OCI-LY7 (cell line): Measurements from ENCODE around the gene NDUFB10. TPM values are rescaled to one million over a fixed set of nuclear protein-coding genes. Genes with fewer than 3 reads are reported as not detected.

Experiments
- BruUV-seq: library from RNA; stranded (reverse); fragments of 400-500 nt; replicated peaks from 2 replicates; lab custom pipeline; 2021; lab: Mats Ljungman, UMichigan
- CTCF ChIA-PET: fragments of 300-600 bp; sonication (Branson Sonifier 250); formaldehyde crosslinking; loops from one replicate; lab custom pipeline; 2022; ENCODE audit warnings: antibody characterized with exemption; ENCODE audit not compliant: unreplicated experiment; lab: Charles Lee
- POLR2A ChIA-PET: fragments of 300-600 bp; sonication (Branson Sonifier 250); formaldehyde crosslinking; loops from one replicate; lab custom pipeline; 2022; ENCODE audit warnings: antibody characterized with exemption; lab: Charles Lee
- DNase-seq: peaks from one replicate; pipeline ENCODE4 v3.0.0-alpha.2; 2015; ENCODE audit warnings: low spot score
- H2AFZ ChIP-seq: fragments of 200-600 bp; sonication (generic), shearing (Covaris generic); 2 replicates; pipeline ENCODE4 v1.6.1; 2014; ENCODE audit warnings: mild to moderate bottlenecking, antibody characterized with exemption, low read length, moderate library complexity
- H3K27ac ChIP-seq: fragments of 200-600 bp; sonication (generic); 2 replicates; pipeline ENCODE4 v1.5.1; 2014; ENCODE audit warnings: mixed run types, low read depth, mild to moderate bottlenecking, moderate library complexity, low read length, inconsistent platforms; ENCODE audit not compliant: poor library complexity, severe bottlenecking
- H3K36me3 ChIP-seq: fragments of 200-600 bp; sonication (generic); 2 replicates; pipeline ENCODE4 v1.6.1; 2014; ENCODE audit warnings: mild to moderate bottlenecking, antibody characterized with exemption, low read length, moderate library complexity, mixed read lengths; ENCODE audit not compliant: insufficient read depth
- H3K4me1 ChIP-seq: fragments of 200-600 bp; sonication (generic); 2 replicates; pipeline ENCODE4 v1.5.1; 2014; ENCODE audit warnings: mild to moderate bottlenecking, low read length; ENCODE audit not compliant: insufficient read depth, poor library complexity, severe bottlenecking
- H3K4me2 ChIP-seq: fragments of 200-600 bp; sonication (generic); 2 replicates; pipeline ENCODE4 v1.6.1; 2014; ENCODE audit warnings: mild to moderate bottlenecking, low read length
- H3K4me3 ChIP-seq: fragments of 200-600 bp; sonication (generic); 2 replicates; pipeline ENCODE4 v1.5.1; 2014; ENCODE audit warnings: mild to moderate bottlenecking, low read depth, low read length; ENCODE audit not compliant: poor library complexity, severe bottlenecking
- H3K79me2 ChIP-seq: fragments of 200-600 bp; sonication (generic); 2 replicates; pipeline ENCODE4 v1.6.1; 2016; ENCODE audit warnings: low read depth, mild to moderate bottlenecking, low read length, moderate library complexity, mixed read lengths; ENCODE audit not compliant: insufficient read depth
- H3K9me2 ChIP-seq: fragments of 200-600 bp; sonication (generic); 2 replicates; pipeline ENCODE4 v1.6.1; 2016; ENCODE audit warnings: mild to moderate bottlenecking, low read length, mixed read lengths; ENCODE audit not compliant: insufficient read depth
- H3K9me3 ChIP-seq: fragments of 200-600 bp; sonication (generic); 2 replicates; pipeline ENCODE4 v1.6.1; 2014; ENCODE audit warnings: mild to moderate bottlenecking, mixed run types, low read length, mixed read lengths
- H4K20me1 ChIP-seq: fragments of 200-600 bp; sonication (generic); 2 replicates; pipeline ENCODE4 v1.6.1; 2014; ENCODE audit warnings: mild to moderate bottlenecking, antibody characterized with exemption, low read length, moderate library complexity, mixed read lengths; ENCODE audit not compliant: insufficient read depth
- EZH2phosphoT487 ChIP-seq: fragments of 200-600 bp; sonication (generic); IDR thresholded peaks from 2 replicates; pipeline ENCODE4 v1.6.1; 2018; ENCODE audit warnings: low read depth, borderline replicate concordance, mild to moderate bottlenecking, mixed run types, antibody characterized with exemption, low read length, moderate library complexity, mixed read lengths
- intact Hi-C: fragments of 100-400 bp; cut with micrococcal nuclease; formaldehyde crosslinking; loops from one replicate; pipeline ENCODE4 v1.10.0; 2022; ENCODE audit not compliant: unreplicated experiment
- total RNA-seq, 2 experiments: library from RNA; depleted of rRNA in 1 of 2; stranded (reverse); fragments of >200 nt in 1 of 2; shearing (Covaris generic) in 1 of 2; gene quantifications; 2 replicates each; pipeline ENCODE4 v1.2.3, GENCODE V29; 2014 to 2022
- TF ChIP-seq, protein P1 (sequence below): fragments of 200-600 bp; sonication (generic); conservative IDR thresholded peaks from 2 replicates; pipeline ENCODE4 v1.5.1; 2014; ENCODE audit warnings: mild to moderate bottlenecking, antibody characterized with exemption, low read length, moderate library complexity, mixed read lengths

NDUFB10 gene
- total RNA-seq, 2 experiments from 2014 or later: 201 to 240 TPM

DNA sequence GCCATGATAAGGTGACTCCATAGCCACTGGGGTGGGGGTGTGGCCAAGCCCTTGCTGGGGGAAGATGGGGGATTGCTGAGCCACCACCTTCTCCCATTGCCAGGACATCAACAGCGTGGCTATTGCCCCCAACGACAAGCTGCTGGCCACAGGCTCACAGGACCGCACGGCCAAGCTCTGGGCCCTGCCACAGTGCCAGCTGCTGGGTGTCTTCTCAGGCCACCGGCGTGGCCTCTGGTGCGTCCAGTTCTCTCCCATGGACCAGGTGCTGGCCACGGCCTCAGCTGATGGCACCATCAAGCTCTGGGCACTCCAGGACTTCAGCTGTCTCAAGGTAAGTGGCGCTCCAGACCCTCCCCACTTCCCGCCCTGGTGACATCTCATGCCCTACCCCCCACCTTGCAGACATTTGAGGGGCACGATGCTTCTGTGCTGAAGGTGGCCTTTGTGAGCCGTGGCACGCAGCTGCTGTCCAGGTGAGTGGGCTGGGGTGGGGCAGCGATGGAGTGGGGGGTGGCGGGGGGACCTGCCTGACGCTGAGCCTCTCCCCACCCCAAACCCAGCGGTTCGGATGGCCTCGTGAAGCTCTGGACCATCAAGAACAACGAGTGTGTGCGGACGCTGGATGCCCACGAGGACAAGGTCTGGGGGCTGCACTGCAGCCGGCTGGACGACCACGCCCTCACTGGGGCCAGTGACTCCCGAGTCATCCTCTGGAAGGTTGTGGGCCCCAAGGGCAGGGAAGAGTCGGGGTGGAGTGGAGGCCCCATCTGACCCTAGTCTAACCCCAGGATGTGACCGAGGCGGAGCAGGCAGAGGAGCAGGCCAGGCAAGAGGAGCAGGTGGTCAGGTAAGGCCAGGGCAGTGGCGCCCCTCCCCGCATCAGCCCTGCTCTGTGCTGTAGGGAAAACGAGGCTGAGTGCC, 17.9 kb downstream of the NDUFB10 start:
- H3K36me3 ChIP-seq: peaks cover 54% of the 10 kb centered on the region
- no peak overlapping the region for H3K27ac ChIP-seq

DNA sequence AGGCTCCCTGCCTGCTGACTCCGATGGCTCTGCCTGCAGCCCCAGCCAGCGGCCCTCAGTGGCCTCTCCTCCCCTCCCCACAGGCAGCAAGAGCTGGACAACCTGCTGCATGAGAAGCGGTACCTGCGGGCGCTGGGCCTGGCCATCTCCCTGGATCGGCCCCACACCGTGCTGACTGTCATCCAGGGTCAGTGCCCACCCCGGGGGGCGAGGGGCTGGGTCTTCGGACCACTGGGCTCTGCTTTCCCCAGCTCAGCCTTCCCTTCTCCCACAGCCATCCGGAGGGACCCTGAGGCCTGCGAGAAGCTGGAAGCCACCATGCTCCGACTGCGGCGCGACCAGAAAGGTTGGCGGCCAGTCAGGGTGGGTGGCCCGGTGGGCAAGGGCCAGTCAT, 18.5 kb downstream of the NDUFB10 start:
- Histone ChIP-seq H2AFZ (no peak overlapping the region), H3K36me3 (peaks cover 54% of the 10 kb centered on the region), H4K20me1 (no peaks in the 10 kb centered on the region), H3K4me2 (no peak overlapping the region), H3K9me3 (no peaks in the 10 kb centered on the region), H3K4me3 (no peak overlapping the region), H3K4me1 (peaks cover 7% of the 10 kb centered on the region), H3K9me2 (no peaks in the 10 kb centered on the region), H3K79me2 (peaks cover 11% of the 10 kb centered on the region), H3K27ac (no peak overlapping the region)
- POLR2A ChIA-PET: no interaction called here
- intact Hi-C loops: no loop called here
- CTCF ChIA-PET: no interaction called here
- TF ChIP-seq EZH2phosphoT487: no peak
- TF ChIP-seq, protein P1, sequence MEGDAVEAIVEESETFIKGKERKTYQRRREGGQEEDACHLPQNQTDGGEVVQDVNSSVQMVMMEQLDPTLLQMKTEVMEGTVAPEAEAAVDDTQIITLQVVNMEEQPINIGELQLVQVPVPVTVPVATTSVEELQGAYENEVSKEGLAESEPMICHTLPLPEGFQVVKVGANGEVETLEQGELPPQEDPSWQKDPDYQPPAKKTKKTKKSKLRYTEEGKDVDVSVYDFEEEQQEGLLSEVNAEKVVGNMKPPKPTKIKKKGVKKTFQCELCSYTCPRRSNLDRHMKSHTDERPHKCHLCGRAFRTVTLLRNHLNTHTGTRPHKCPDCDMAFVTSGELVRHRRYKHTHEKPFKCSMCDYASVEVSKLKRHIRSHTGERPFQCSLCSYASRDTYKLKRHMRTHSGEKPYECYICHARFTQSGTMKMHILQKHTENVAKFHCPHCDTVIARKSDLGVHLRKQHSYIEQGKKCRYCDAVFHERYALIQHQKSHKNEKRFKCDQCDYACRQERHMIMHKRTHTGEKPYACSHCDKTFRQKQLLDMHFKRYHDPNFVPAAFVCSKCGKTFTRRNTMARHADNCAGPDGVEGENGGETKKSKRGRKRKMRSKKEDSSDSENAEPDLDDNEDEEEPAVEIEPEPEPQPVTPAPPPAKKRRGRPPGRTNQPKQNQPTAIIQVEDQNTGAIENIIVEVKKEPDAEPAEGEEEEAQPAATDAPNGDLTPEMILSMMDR: no peak
- no peak for DNase-seq
- BruUV-seq: TSS peak; percentile 51

More for the DNA sequence above, 17.9 kb downstream of the NDUFB10 start:
- Histone ChIP-seq H3K79me2 (peaks cover 17% of the 10 kb centered on the region), H3K4me1 (peaks cover 8% of the 10 kb centered on the region), H2AFZ (no peak overlapping the region), H3K4me3 (no peak overlapping the region), H3K9me3 (no peaks in the 10 kb centered on the region), H3K4me2 (no peak overlapping the region), H4K20me1 (no peaks in the 10 kb centered on the region), H3K9me2 (no peaks in the 10 kb centered on the region)
- TF ChIP-seq, protein P1: no peak
- no peak for TF ChIP-seq EZH2phosphoT487
- ChIA-PET CTCF (no interaction called here), POLR2A (no interaction called here)
- no TSS peak for BruUV-seq
- intact Hi-C loops: no loop called here
- DNase-seq: no peak
